Measurements from ENCODE around the gene ADARB2. TPM values are rescaled to one million over a fixed set of nuclear protein-coding genes. Genes with fewer than 3 reads are reported as not detected.

Gene ADARB2
- polyA plus RNA-seq, 3 donors = not detected

DNA sequence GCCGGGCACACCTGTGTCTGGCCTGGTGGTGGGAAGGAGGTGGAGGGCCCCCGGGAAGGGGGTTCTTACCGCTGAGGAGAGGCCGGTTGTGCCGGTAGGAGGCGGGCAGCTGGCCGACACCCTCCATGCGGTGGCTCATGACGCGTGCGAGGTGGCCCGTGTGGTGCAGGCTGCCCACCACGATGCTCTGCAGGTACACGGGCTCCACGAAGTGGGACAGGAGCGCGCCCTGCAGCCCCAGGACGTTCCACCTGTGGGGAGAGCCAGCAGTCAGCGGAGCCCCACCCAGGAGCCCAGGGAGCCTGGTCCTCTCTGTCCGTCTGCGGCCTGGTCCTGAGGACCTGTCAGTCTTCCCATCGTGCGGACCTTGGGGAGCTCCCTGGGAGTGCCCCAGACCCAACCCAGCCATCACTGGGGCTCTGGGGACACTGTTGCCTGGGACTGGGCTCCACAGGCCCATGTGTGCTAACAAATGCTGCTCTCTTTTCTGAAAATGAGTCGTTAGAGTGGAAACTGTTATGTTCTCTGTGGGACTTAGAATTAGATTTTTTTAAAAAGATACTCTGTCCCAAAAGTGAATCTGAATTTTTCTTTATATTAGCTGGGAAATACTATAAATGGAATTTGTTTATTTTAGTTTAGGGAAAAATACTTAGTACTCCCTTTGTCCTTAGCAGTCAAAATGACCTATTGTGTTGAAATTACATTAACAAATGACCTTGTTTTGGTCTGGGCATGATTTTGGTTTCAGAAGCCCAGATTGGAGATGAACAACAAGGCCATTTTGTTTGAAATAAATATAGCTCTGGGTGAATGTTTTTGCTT is 537.2 kb downstream of the ADARB2 start:
- Histone ChIP-seq H3K9ac (ENCODE audit: insufficient read depth, low read length, poor library complexity, severe bottlenecking) (no peak overlapping the region), H3K4me2 (replicated peaks; ENCODE audit: extremely low read depth, low read length, poor library complexity, severe bottlenecking) (no peak overlapping the region), H3K79me2 (ENCODE audit: insufficient read depth, low read length) (no peaks in the 10 kb centered on the region), H3K4me1 (ENCODE audit: control insufficient read depth in 1 of 2, insufficient read depth in 2 of 2, low read length in 2 of 2) (no peaks in the 10 kb centered on the region), H3K4me3 (replicated peaks in 1 of 3; ENCODE audit: low read depth in 2 of 3, low read length in 3 of 3) (no peak overlapping the region), H3K36me3 (replicated peaks in 1 of 2; ENCODE audit: control insufficient read depth in 1 of 2, insufficient read depth in 2 of 2, low read length in 2 of 2) (no peaks in the 10 kb centered on the region), H3K27me3 (ENCODE audit: control insufficient read depth in 2 of 2, insufficient read depth in 2 of 2, low read length in 2 of 2) (peaks cover 0 to 4% of the 10 kb centered on the region in 2 donors), H3K27ac (ENCODE audit: low read depth in 1 of 2, low read length in 2 of 2) (no peak overlapping the region), H4K20me1 (ENCODE audit: insufficient read depth, low read length) (no peaks in the 10 kb centered on the region), H3K9me3 (replicated peaks in 1 of 2; ENCODE audit: control insufficient read depth in 1 of 2, insufficient read depth in 1 of 2, low read length in 2 of 2) (no peaks in the 10 kb centered on the region), H2AFZ (ENCODE audit: insufficient read depth, low read depth, low read length, poor library complexity, severe bottlenecking) (no peak overlapping the region)
- TF ChIP-seq, protein P1, sequence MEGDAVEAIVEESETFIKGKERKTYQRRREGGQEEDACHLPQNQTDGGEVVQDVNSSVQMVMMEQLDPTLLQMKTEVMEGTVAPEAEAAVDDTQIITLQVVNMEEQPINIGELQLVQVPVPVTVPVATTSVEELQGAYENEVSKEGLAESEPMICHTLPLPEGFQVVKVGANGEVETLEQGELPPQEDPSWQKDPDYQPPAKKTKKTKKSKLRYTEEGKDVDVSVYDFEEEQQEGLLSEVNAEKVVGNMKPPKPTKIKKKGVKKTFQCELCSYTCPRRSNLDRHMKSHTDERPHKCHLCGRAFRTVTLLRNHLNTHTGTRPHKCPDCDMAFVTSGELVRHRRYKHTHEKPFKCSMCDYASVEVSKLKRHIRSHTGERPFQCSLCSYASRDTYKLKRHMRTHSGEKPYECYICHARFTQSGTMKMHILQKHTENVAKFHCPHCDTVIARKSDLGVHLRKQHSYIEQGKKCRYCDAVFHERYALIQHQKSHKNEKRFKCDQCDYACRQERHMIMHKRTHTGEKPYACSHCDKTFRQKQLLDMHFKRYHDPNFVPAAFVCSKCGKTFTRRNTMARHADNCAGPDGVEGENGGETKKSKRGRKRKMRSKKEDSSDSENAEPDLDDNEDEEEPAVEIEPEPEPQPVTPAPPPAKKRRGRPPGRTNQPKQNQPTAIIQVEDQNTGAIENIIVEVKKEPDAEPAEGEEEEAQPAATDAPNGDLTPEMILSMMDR (IDR thresholded peaks at IDR 0.05) = no peak
- Mint-ChIP-seq H3K4me3 (no peak overlapping the region), H3K27me3 (ENCODE audit: low read depth in 3 of 3) (peaks cover 4 to 9% (median 8%) of the 10 kb centered on the region in 3 donors), H3K36me3 (no peaks in the 10 kb centered on the region), H3K27ac (no peak overlapping the region), H3K4me1 (no peaks in the 10 kb centered on the region), H3K9me3 (peaks cover 0 to 2% (median 0%) of the 10 kb centered on the region in 7 donors)
- intact Hi-C loops (cut with micrococcal nuclease) = no loop called here
- WGBS (ENCODE audit: insufficient coverage) = 89% methylated on average over 21 of the region's 24 CpGs
- DNase-seq = no peak

DNA sequence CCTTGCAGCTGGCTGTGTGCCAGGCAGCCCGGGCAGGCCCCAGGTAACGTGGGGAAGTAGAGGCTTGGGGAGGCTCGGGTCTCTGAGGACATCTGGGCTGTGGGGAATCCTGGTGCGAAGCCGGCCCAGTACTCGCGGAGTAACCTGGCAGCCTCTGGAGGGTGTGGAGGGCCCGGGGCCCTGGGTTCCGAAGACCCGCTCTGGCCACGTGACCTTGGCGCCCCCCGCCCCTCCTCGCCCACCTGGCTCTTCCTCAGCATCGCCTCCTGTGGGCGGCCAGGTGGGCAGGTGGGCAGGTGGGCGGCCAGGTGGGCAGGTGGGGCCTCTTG is 538.0 kb downstream of the ADARB2 start:
- Histone ChIP-seq H3K27ac (ENCODE audit: low read depth in 1 of 2, low read length in 2 of 2) (no peak overlapping the region), H3K4me3 (replicated peaks in 1 of 3; ENCODE audit: low read depth in 2 of 3, low read length in 3 of 3) (no peak overlapping the region), H4K20me1 (ENCODE audit: insufficient read depth, low read length) (no peaks in the 10 kb centered on the region), H3K4me2 (replicated peaks; ENCODE audit: extremely low read depth, low read length, poor library complexity, severe bottlenecking) (no peak overlapping the region), H3K27me3 (ENCODE audit: control insufficient read depth in 2 of 2, insufficient read depth in 2 of 2, low read length in 2 of 2) (peaks cover 0 to 4% of the 10 kb centered on the region in 2 donors), H3K36me3 (replicated peaks in 1 of 2; ENCODE audit: control insufficient read depth in 1 of 2, insufficient read depth in 2 of 2, low read length in 2 of 2) (no peaks in the 10 kb centered on the region), H2AFZ (ENCODE audit: insufficient read depth, low read depth, low read length, poor library complexity, severe bottlenecking) (no peak overlapping the region), H3K9ac (ENCODE audit: insufficient read depth, low read length, poor library complexity, severe bottlenecking) (no peak overlapping the region), H3K79me2 (ENCODE audit: insufficient read depth, low read length) (no peaks in the 10 kb centered on the region), H3K9me3 (replicated peaks in 1 of 2; ENCODE audit: control insufficient read depth in 1 of 2, insufficient read depth in 1 of 2, low read length in 2 of 2) (no peaks in the 10 kb centered on the region), H3K4me1 (ENCODE audit: control insufficient read depth in 1 of 2, insufficient read depth in 2 of 2, low read length in 2 of 2) (no peaks in the 10 kb centered on the region)
- peaks cover 5 to 9% (median 8%) of the 10 kb centered on the region in 3 donors for H3K27me3 Mint-ChIP-seq (ENCODE audit: low read depth in 3 of 3)
- H3K4me1 Mint-ChIP-seq = no peaks in the 10 kb centered on the region
- no peak for DNase-seq
- no peak overlapping the region for H3K4me3 Mint-ChIP-seq
- peaks cover 0 to 2% (median 0%) of the 10 kb centered on the region in 7 donors for H3K9me3 Mint-ChIP-seq
- TF ChIP-seq, protein P1 (IDR thresholded peaks at IDR 0.05) = no peak
- WGBS (ENCODE audit: insufficient coverage) = 92% methylated on average over 15 of the region's 17 CpGs
- H3K27ac Mint-ChIP-seq = no peak overlapping the region
- no peaks in the 10 kb centered on the region for H3K36me3 Mint-ChIP-seq
- intact Hi-C loops (cut with micrococcal nuclease) = no loop called here
